ENCODE results near the gene EN2. TPM values are rescaled to one million over a fixed set of nuclear protein-coding genes. Genes with fewer than 3 reads are reported as not detected.

Gene EN2
- total and polyA plus RNA-seq, 10 donors: 0.03 to 0.04 TPM; not detected in 8

GRCh38 chr7:155449008-155449868 is 8.7 kb upstream of the EN2 start:
- WGBS, 5 donors: 3 to 9% (median 5%) methylated on average over 49 to 69 of the region's 69 CpGs
- H3K36me3 ChIP-seq: no peaks in the 10 kb centered on the region
- peak; percentile 63 for DNase-seq
- no peaks in the 10 kb centered on the region for H3K9me3 ChIP-seq
- peak overlapping the region in 2 of 8 donors; percentile 2 to 24 for H3K4me3 ChIP-seq
- H3K4me1 ChIP-seq: peaks cover 1 to 43% (median 31%) of the 10 kb centered on the region in 6 donors
- peaks cover 0 to 95% (median 72%) of the 10 kb centered on the region in 7 donors for H3K27me3 ChIP-seq (replicated peaks in 1 of 7)
- TF ChIP-seq CTCF (IDR thresholded peaks at IDR 0.05 in 8 of 11, conservative IDR thresholded peaks at IDR 0.05 in 3 of 11) (no peak), POLR2A (IDR thresholded peaks at IDR 0.05) (no peak), POLR2AphosphoS5 (IDR thresholded peaks at IDR 0.05) (no peak)
- intact Hi-C loops (cut with DNase I; ENCODE audit: low total_unique reads): no loop called here
- H3K27ac ChIP-seq: no peak overlapping the region

DNA sequence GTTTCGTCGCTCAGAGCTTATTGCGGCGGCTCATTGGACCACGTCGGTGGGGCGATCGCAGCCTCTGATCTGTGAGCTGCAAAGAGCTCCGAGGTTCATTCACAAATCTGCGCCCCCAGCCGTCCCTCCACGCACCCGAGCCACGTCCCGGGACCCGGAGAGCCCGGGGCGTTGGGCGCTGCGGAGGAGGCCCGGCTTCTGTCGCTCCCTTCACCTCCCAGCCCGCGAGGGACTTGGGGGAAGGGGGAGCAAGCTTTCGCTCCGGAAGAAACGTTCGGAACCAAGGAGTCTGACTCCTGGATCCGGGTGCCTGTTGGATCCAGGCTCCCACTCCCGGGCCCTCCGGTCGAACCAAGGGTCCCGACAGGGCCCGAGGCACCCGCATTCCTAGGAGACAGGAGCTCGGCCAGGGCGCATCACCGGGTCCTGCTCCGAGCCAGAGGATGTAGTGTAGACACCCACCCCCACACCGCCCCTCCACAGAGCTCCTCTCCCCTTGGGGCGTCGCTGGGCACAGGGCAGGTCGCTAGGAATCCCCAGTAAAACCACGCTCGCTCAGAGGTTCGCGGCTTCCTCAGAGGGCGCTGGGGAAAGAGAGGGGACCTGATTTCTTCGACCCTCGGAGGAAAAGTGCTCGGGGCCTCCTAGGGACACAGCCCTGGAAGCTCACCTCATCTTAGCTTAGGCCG is 7.9 kb upstream of the EN2 start:
- Histone ChIP-seq H3K27me3 (replicated peaks in 1 of 7) (peaks cover 0 to 97% (median 79%) of the 10 kb centered on the region in 7 donors), H3K36me3 (no peaks in the 10 kb centered on the region), H3K4me3 (peak overlapping the region in 2 of 8 donors; percentile 2), H3K27ac (no peak overlapping the region), H3K4me1 (peaks cover 7 to 51% (median 38%) of the 10 kb centered on the region in 6 donors), H3K9me3 (no peaks in the 10 kb centered on the region)
- peak; percentile 47 for DNase-seq
- no peak for TF ChIP-seq POLR2AphosphoS5 (IDR thresholded peaks at IDR 0.05)
- TF ChIP-seq POLR2A (IDR thresholded peaks at IDR 0.05): no peak
- TF ChIP-seq CTCF (IDR thresholded peaks at IDR 0.05 in 8 of 11, conservative IDR thresholded peaks at IDR 0.05 in 3 of 11): no peak
- WGBS, 5 donors: 4 to 7% (median 4%) methylated on average over 19 to 52 of the region's 52 CpGs
- intact Hi-C loops (cut with DNase I; ENCODE audit: low total_unique reads): no loop called here

DNA sequence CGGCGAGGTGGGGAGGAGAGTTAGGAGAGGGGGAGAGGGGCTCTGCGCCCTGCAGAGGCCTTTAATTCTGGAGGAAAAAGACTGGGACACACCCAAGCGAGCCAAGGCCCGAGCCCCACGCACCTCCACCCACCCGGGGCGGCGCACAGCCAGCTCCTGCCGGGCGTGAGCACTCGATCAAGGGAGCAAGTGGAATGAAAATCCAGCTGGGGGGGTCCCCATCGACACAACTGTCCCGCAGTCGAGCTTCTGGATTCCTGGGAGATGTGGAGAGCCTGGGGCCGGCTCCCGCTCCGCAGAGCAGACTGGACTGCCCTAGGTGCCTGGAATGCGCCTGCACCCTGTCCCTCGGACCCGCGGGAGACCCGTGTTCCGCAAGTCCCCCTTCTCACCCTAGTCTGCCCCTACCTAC is 7.4 kb upstream of the EN2 start:
- WGBS, 5 donors: 2 to 11% (median 3%) methylated on average over 12 to 24 of the region's 24 CpGs
- Histone ChIP-seq H3K36me3 (no peaks in the 10 kb centered on the region), H3K9me3 (no peaks in the 10 kb centered on the region), H3K4me1 (peaks cover 7 to 56% (median 38%) of the 10 kb centered on the region in 6 donors), H3K27ac (no peak overlapping the region), H3K4me3 (no peak overlapping the region), H3K27me3 (replicated peaks in 1 of 7) (peaks cover 0 to 98% (median 85%) of the 10 kb centered on the region in 7 donors)
- TF ChIP-seq POLR2AphosphoS5 (IDR thresholded peaks at IDR 0.05) (no peak), CTCF (IDR thresholded peaks at IDR 0.05 in 8 of 11, conservative IDR thresholded peaks at IDR 0.05 in 3 of 11) (no peak), POLR2A (IDR thresholded peaks at IDR 0.05) (no peak)
- DNase-seq: no peak
- intact Hi-C loops (cut with DNase I; ENCODE audit: low total_unique reads): no loop called here

All from spleen (tissue), 11 donors.